Stomach (tissue), 9 donors: ENCODE data around the gene HMGB4. TPM values are rescaled to one million over a fixed set of nuclear protein-coding genes. Genes with fewer than 3 reads are reported as not detected.

Experiments used
- DNase-seq, 2 donors: peaks; one replicate each; pipeline versions ENCODE4 v3.0.0 to v3.0.0-alpha.2; 2013 to 2019
- H3K27ac ChIP-seq, 5 donors: fragments of 200-600 bp in 4 of 5; sonication (generic) in 4 of 5; one replicate each; pipeline ENCODE4 v1.5.1; 2013 to 2019; ENCODE audit warnings: mild to moderate bottlenecking in 1 of 5, moderate library complexity in 1 of 5
- H3K27me3 ChIP-seq, 3 donors: fragments of 200-600 bp; sonication (generic); one replicate each; pipeline ENCODE4 v1.5.1; 2017 to 2019; ENCODE audit warnings: mixed run types in 1 of 3
- H3K36me3 ChIP-seq, 4 donors: fragments of 200-600 bp; sonication (generic); 1 replicate in 3 of 4; 2 replicates in 1 of 4; pipeline ENCODE4 v1.5.1; 2016 to 2019
- H3K4me1 ChIP-seq, 4 donors: fragments of 200-600 bp; sonication (generic); one replicate each; pipeline ENCODE4 v1.5.1; 2016 to 2019
- H3K4me3 ChIP-seq, 4 donors: fragments of 200-600 bp; sonication (generic) in 3 of 4; one replicate each; pipeline ENCODE4 v1.5.1; 2016 to 2019; ENCODE audit warnings: mild to moderate bottlenecking in 1 of 4
- H3K9me3 ChIP-seq, 4 donors: fragments of 200-600 bp; sonication (generic); one replicate each; pipeline ENCODE4 v1.5.1; 2016 to 2019
- CTCF ChIP-seq, 7 experiments: fragments of 450-650 bp in 4 of 7; fragments of 200-600 bp in 3 of 7; sonication (generic) in 3 of 7; IDR thresholded peaks; one replicate each; pipeline ENCODE4 v1.5.1; 2016 to 2019; ENCODE audit warnings: antibody characterized with exemption in 7 of 7, control low read depth in 2 of 7, mild to moderate bottlenecking in 1 of 7
- EP300 ChIP-seq: sonication (generic); formaldehyde crosslinking; IDR thresholded peaks from one replicate; pipeline ENCODE4 v1.6.1; 2017; ENCODE audit warnings: antibody characterized with exemption
- POLR2A ChIP-seq, 4 donors: fragments of 450-650 bp; IDR thresholded peaks; one replicate each; pipeline ENCODE4 v1.6.1; 2016; ENCODE audit warnings: antibody characterized with exemption in 4 of 4, control low read depth in 2 of 4, mild to moderate bottlenecking in 1 of 4, moderate library complexity in 1 of 4
- POLR2AphosphoS5 ChIP-seq, 3 donors: sonication (generic); formaldehyde crosslinking; IDR thresholded peaks; one replicate each; pipeline ENCODE4 v1.6.1; 2016; ENCODE audit warnings: antibody characterized with exemption in 3 of 3
- WGBS, 5 donors: extraction: QIAGEN DNeasy Blood & Tissue Kit in 3 of 5; methylation state at CpG; one replicate each; pipeline versions ENCODE4 v1.1.5 to v1.1.7; 2013 to 2018; 5-methylcytosine and 5-hydroxymethylcytosine counted together
- intact Hi-C: fragments of 100-400 bp; cut with DNase I; formaldehyde crosslinking; loops from one replicate; pipeline ENCODE4 v1.15.1; 2023; ENCODE audit warnings: low total_unique reads
- polyA plus RNA-seq, 3 donors: library from polyadenylated mRNA; stranded (reverse); fragments of 200-250 nt; gene quantifications; one replicate each; pipeline ENCODE4 v1.2.3, GENCODE V29; 2013
- total RNA-seq, 5 donors: library from RNA; depleted of rRNA; stranded (reverse); fragments of >200 nt; gene quantifications; one replicate each; pipeline versions ENCODE4 v1.1.0 to v1.2.3, GENCODE V29; 2014 to 2016
- donor health status: healthy with polysubstance abuse.
- donor health status: Bipolar disorder and iron deficiency.
- donor health status: healthy.

HMGB4 gene
- total and polyA plus RNA-seq, 8 donors: not detected

- Histone ChIP-seq H3K36me3 (no peaks in the 10 kb centered on the region), H3K9me3 (peaks cover 0 to 5% (median 0%) of the 10 kb centered on the region in 4 donors), H3K4me1 (no peaks in the 10 kb centered on the region), H3K27me3 (peaks cover 0 to 24% (median 3%) of the 10 kb centered on the region in 3 donors), H3K4me3 (no peak overlapping the region), H3K27ac (no peak overlapping the region)
- intact Hi-C loops: no loop called here
- 78 to 89% (median 83%) methylated on average over 9 to 10 of the region's 10 CpGs for WGBS, 5 donors
- TF ChIP-seq CTCF (IDR thresholded peaks at IDR 0.05) (no peak), POLR2A (IDR thresholded peaks at IDR 0.05) (no peak), EP300 (no peak)
- DNase-seq: no peak
Measured at GRCh38 chr1:33825506-33825905, 38.4 kb upstream of the HMGB4 start.

GRCh38 chr1:33826311-33826710 lies 37.6 kb upstream of the HMGB4 start:
- TF ChIP-seq EP300 (no peak), POLR2A (IDR thresholded peaks at IDR 0.05) (no peak), CTCF (IDR thresholded peaks at IDR 0.05) (no peak), POLR2AphosphoS5 (IDR thresholded peaks at IDR 0.05) (no peak)

GRCh38 chr1:33826711-33827110 lies 37.2 kb upstream of the HMGB4 start:
- peaks cover 0 to 5% (median 0%) of the 10 kb centered on the region in 4 donors for H3K9me3 ChIP-seq
- intact Hi-C loops: no loop called here
- DNase-seq: no peak
- peaks cover 0 to 19% (median 3%) of the 10 kb centered on the region in 3 donors for H3K27me3 ChIP-seq
- H3K27ac ChIP-seq: no peak overlapping the region
- H3K4me1 ChIP-seq: no peaks in the 10 kb centered on the region
- no peaks in the 10 kb centered on the region for H3K36me3 ChIP-seq
- WGBS, 5 donors: 85 to 90% (median 86%) methylated on average over 5 of the region's 5 CpGs
- no peak overlapping the region for H3K4me3 ChIP-seq
- TF ChIP-seq EP300 (no peak), POLR2A (IDR thresholded peaks at IDR 0.05) (no peak), CTCF (IDR thresholded peaks at IDR 0.05) (no peak), POLR2AphosphoS5 (IDR thresholded peaks at IDR 0.05) (no peak)

More at GRCh38 chr1:33826311-33826710, 37.6 kb upstream of the HMGB4 start:
- Histone ChIP-seq H3K4me1 (no peaks in the 10 kb centered on the region), H3K4me3 (no peak overlapping the region), H3K27ac (no peak overlapping the region), H3K27me3 (peaks cover 0 to 23% (median 3%) of the 10 kb centered on the region in 3 donors), H3K9me3 (peaks cover 0 to 5% (median 0%) of the 10 kb centered on the region in 4 donors), H3K36me3 (no peaks in the 10 kb centered on the region)
- DNase-seq: no peak
- intact Hi-C loops: no loop called here

- Histone ChIP-seq H3K27me3 (peaks cover 0 to 5% (median under 1%) of the 10 kb centered on the region in 3 donors), H3K9me3 (peaks cover 0 to 5% (median 0%) of the 10 kb centered on the region in 4 donors), H3K36me3 (no peaks in the 10 kb centered on the region), H3K4me3 (no peak overlapping the region), H3K27ac (no peak overlapping the region), H3K4me1 (no peaks in the 10 kb centered on the region)
- intact Hi-C loops: no loop called here
- 29 to 58% (median 36%) methylated on average over 5 of the region's 5 CpGs for WGBS, 5 donors
- no peak for DNase-seq
- TF ChIP-seq EP300: no peak
- no peak for TF ChIP-seq POLR2A (IDR thresholded peaks at IDR 0.05)
- TF ChIP-seq CTCF (IDR thresholded peaks at IDR 0.05): no peak
- no peak for TF ChIP-seq POLR2AphosphoS5 (IDR thresholded peaks at IDR 0.05)
Measured at GRCh38 chr1:33828059-33828458, 35.8 kb upstream of the HMGB4 start.
